Stimulated activated CD4-positive, alpha-beta T cell treated with anti-CD3 and anti-CD28 coated beads, Interleukin-4, amount 100 ng/mL, for 4 hours (primary cell): ENCODE results near the gene AIM2.
"Not testable (repeated sequence)": the region's sequence is repeated elsewhere in the genome, so short reads cannot be mapped to it uniquely, and the experiment has no call there.

ENCODE experiments used
- DNase-seq, 2 experiments: peaks; one replicate each; pipeline ENCODE4 v3.0.0-alpha.2; 2020

AIM2 gene

GRCh38 chr1:159077120-159077961 is 775 bp upstream of the AIM2 start:
- DNase-seq = peak; percentile 88 to 93

DNA sequence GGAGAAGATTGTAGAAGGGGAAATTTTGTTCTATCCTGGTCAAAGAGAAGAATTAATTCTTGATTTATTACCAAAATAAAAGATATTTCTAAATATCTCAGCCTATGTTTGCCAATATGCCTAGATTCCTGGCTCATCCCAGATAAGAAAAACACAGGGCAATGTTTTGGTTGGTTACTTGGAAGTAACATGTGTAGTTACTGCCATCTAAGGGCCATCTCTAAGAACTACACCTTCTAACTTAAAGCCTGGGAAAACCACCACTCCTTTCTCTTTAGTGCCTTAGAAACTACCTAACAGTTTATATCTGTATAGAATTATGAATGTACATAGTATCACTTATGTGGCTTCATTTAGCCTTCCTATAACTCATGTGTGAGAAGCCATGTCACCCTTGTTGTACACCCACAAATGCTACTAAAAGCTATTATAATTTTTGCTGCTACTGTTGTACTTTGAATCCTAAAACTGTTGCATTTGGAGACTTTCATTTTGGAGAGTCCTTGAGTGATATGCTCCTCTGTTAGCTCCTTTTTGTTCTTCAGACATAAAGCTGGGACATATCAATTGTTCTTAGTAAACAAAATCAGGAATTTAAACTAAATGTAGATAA is 4.5 kb downstream of the AIM2 start:
- no peak for DNase-seq

DNA sequence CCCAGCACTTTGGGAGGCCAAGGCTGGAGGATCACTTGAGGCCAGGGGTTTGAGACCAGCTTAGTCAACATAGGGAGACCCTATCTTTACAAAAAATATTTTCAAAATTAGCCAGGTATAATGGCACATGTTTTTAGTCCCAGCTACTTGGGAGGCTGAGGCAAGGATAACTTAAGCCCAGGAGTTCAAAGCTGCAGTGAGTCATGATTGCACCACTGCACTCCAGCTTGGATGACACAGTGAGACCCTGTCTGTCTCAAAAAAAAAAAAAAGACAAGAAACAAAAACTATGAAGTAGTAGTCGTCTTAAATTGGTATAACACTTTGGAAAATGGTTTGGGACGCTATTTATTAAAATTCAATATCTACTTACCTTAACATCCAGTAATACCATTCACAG is 7.7 kb downstream of the AIM2 start:
- peak in 1 of 2 experiments; percentile 16 for DNase-seq

- no peak for DNase-seq
Observed at GRCh38 chr1:159067699-159068621, 8.6 kb downstream of the AIM2 start.

DNA sequence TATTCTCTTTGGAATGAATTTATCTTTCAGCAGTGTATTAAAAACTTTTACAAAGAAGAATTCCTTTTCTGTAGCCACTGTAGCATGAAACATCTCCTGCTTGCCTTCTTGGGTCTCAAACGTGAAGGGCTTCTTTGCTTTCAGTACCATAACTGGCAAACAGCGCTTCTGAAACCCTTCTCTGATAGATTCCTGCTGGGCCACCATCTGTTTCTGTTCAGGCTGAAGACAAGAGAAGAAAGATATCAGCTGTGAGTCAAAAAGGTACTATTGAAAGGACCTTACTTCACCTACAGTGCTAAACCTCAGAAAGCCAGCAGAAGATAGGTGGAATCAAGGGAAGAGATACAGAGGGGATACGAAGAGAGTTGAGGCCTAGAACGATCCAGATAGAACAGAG is 10.5 kb downstream of the AIM2 start:
- no peak for DNase-seq

DNA sequence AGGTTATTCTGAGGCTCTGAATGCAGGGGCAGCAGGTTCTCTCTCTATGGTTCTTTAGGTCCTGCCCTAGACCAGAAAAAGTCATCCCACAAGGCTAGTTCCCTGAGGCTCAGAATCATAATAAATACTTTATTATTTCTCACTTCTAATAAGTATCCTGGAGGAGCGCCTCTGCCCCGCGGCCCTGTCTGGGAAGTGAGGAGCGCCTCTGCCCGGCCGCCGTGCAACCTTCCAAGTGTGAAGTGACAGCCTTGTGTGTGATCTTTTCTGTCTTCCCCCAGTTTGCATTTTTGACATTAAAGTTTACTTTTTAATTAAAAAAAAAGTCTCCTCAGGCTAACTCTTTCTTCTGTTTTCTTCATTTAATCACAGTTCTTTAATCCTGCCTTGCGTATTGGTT is 11.5 kb downstream of the AIM2 start:
- no peak for DNase-seq

- DNase-seq = no peak
Observed at GRCh38 chr1:159058751-159059150, 17.8 kb downstream of the AIM2 start.

DNA sequence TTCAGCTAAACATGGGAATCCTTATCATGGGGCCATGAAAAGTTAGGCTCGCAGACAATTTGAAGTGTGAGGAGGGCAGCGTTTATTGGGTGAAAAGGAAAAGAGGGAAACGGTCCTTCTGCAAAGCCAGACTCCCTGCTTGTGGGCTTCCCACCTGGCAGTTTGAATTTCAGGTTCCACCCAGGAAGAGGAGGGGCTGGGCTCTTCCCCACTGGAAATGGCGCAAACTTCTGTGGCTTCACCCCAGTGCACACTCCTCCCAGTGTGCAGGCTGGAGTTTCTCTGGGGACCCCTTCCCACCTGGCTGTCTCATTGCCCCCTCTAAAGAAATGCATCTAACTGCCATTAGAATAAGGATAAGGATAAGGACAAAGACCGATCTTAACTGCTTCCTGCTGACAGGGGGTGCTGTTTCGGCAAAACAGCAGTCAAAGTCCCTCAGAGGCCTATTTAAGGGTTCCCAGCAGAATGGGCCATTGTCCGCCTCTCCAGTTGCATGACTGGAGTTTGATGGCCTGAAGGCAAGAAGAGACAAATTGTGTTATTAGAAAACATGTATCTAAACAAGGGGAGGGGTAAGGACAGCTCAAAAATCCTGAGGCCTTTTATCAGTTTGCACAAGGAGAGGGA is 20.4 kb downstream of the AIM2 start:
- no peak for DNase-seq

DNA sequence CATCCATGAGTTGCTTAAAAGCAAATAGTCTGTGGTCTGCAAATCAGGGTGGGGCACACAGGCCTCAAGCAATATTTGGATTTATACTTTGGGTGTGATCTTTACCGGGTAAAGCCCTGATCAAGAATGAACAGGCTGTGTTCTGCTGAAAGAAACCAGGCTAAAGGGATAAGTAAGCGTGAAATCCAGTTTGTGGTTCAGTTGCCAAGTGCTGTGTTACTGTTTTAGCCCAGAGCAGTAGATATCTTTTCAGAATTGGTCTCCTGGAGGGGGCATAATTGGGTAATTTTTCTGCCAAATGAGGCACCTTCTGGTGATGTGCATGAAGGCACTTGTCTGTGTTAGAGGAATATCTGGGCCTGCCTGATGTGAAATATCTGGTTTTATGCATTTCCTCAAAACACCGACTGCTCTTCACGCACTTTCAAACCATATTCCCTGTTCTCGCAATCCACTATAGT is 21.4 kb downstream of the AIM2 start:
- no peak for DNase-seq

GRCh38 chr1:159054427-159054826 is 22.1 kb downstream of the AIM2 start:
- no peak for DNase-seq

DNA sequence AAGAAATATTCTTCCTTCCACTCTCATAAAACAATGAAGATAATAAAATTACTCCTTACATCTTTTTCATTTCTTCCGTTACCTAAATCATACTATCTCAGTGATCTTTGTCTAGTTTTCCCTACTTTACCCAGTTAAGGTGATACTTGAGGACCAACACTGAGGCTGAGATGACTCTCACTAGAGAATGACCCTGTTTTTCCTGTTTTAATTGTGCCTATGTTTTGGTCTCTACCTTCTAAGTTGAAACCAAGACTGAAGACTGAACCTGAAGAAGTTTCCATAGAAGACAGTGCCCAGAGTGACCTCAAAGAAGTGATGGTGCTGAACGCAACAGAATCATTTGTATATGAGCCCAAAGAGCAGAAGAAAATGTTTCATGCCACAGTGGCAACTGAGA is 25.1 kb downstream of the AIM2 start:
- no peak for DNase-seq

GRCh38 chr1:159046486-159046885 is 30.1 kb downstream of the AIM2 start:
- not testable (repeated sequence) for DNase-seq

DNA sequence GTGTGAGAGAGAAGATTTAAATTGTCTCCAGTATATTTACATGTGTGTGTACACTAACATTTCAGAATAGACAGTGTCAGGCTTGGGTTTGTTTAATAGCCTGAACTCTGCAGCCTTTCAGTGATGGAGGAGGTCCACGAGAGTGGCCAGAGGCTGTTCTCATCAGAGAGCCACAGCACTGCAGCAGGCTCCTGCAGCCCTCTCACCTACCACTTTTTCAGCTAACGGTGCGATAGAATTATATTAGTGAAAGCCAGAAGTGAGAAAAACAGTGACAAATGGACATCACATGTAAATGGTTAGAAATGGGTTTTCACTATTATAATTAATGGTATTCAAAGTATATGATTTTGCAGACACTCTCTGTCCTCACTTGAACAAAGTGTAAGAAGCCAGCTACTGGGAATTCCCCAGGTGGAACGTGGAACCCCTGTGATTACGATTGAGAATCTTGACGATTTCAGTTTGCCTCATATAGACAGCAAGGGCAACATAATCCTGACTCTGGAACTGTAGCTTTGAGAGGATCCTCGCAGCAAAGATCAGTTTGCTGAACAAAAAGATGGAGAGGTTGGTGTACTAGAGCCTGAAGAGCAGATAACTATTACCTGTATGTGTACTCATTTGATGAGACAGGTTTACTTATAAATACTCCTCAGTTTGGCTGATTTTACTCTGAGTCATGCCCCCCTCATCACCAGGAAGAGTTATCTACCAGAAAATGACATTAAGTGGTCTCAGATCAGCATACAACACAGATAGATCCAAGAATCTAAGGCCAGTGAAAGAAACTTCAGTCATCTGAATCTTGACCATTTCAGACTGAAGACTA is 35.5 kb downstream of the AIM2 start:
- DNase-seq = no peak

DNA sequence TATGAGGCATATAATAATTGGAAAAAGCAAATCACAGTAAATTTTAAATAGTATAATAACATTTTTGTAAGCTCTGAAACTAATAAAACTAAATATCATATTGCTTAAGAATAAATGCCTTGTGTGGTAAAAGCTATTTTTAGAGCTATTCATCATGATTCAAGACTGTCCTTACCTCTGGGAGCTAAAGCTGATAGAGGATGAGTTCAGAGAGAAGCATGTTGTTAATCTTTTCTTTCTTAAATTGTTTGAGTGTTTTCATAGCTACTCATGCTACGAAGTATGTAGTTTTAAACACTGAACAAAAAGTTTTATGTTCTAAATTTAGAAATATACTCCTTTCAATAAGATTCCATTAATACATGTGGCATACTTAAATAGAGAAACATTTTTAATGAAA is 36.4 kb downstream of the AIM2 start:
- DNase-seq = no peak

DNA sequence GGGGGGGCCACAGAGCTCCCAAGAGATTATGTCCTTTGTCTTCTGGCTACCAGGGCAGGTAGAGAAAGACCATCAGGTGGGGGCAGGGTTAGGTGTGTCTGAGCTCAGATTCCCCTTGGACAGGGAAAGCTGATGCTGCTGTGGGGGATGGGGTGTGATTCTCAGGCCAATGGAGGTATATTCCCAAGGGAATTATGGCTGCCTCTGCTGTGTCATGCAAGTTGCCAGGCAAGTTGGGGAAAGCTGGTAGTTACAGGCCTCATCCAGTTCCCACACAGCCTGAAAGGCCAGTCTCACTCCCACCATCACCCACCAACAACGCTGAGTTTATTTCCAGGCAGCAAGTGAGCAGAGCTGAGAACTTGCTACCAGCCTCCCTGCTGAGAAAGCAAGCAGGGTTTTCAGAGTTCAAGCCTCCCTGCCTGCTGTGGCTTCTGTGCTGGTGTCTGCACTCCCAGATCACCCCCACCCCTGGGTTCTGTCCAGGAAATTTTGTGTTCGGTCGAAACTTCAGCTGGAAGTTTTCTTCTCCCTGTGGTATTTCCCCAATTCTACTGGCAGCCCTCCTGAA is 45.6 kb downstream of the AIM2 start:
- no peak for DNase-seq

- DNase-seq = no peak
Observed at GRCh38 chr1:159030311-159030710, 46.3 kb downstream of the AIM2 start.

- not testable (repeated sequence) for DNase-seq
Observed at GRCh38 chr1:159026841-159027240, 49.7 kb downstream of the AIM2 start.

DNA sequence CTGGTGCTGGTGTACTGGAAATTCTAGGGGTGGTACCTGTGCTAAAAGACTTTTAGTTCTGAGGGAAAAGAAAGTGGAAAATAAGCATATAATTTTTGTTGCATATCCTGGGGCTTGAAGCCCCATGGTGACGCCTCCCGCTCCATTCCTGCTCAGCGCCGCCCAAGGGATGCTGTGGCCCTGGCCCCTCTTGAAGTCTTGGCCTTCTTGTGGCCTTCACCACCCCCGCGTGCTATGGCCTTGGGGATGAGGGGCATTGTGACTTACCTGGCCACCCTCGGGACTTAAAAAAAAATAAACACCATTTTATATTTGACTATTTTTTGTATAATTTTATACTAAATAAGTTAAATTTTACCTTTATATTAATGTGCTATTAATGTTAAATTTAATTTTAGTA is 51.5 kb downstream of the AIM2 start:
- no peak for DNase-seq

DNA sequence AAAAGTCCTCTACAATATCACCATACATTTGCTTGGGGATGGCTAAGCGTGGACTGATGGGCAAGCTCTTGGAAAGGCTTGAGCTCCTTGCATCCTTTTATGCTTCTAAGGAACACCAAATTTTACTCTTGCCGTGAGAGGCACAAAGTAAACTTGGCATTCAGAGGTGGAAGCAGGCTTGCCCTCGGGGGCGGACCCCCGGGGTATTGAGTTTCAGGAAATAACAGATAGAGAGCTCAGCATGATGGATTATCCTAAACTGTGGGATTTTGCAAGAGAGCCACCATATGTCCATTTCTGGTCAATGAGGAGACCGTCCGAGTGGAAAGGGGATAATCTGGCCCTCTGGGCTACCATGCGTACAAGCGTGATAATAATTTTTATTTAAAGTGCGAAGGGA is 52.8 kb downstream of the AIM2 start:
- no peak for DNase-seq

- peak; percentile 50 to 81 for DNase-seq
Observed at GRCh38 chr1:159015440-159015909, 61.1 kb downstream of the AIM2 start.

DNA sequence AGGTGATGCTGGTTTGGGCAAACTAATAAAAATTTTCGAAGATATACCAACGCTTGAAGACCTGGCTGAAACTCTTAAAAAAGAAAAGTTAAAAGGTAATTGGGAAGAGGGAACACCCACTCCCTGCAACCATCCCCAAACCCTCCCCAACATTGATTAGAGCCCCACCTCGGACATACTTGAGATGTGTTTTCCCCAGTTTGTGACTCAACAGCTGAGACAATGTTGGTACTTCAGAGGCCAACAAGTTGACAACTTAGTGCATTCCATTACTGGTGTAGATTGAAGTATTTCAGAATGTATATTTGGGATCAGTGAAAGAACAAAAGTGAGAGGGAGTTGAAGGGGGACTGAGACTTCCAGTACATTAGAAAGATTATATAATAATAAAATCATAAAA is 61.7 kb downstream of the AIM2 start:
- no peak for DNase-seq
